ENCODE results near the gene DYTN. TPM values are rescaled to one million over a fixed set of nuclear protein-coding genes. Genes with fewer than 3 reads are reported as not detected.

Gene DYTN
- total RNA-seq, 1 donor from 2014 or later: not detected

DNA sequence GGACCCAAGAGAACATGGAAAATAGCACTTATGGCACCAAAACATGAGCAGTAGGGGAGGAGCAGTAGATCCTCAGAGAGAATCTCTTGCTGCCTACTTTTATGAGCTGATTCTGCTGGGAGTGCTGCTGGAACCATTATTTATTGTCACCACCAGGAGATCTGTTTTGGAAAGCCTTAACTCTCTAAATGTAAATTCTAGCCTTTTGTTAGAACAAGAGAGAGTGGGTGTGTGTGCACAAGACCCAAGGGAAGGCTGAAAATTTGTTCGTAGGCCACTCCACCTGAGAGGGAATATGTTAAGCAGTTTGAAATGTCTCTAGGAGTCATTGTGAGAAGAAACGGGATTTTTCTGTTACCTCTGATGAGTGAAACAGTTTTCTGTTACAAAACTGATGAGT is 92.1 kb downstream of the DYTN start:
- H3K9me3 Mint-ChIP-seq: no peaks in the 10 kb centered on the region
- intact Hi-C loops (cut with micrococcal nuclease): no loop called here
- H3K4me1 Mint-ChIP-seq (ENCODE audit: low read depth): no peaks in the 10 kb centered on the region
- H3K27ac Mint-ChIP-seq: no peak overlapping the region
- H3K36me3 Mint-ChIP-seq (ENCODE audit: low read depth): no peaks in the 10 kb centered on the region
- DNase-seq (ENCODE audit: low spot score): no peak
- H3K4me3 Mint-ChIP-seq (ENCODE audit: low read depth): no peak overlapping the region
- H3K27me3 Mint-ChIP-seq (ENCODE audit: low read depth): peaks cover 8% of the 10 kb centered on the region

DNA sequence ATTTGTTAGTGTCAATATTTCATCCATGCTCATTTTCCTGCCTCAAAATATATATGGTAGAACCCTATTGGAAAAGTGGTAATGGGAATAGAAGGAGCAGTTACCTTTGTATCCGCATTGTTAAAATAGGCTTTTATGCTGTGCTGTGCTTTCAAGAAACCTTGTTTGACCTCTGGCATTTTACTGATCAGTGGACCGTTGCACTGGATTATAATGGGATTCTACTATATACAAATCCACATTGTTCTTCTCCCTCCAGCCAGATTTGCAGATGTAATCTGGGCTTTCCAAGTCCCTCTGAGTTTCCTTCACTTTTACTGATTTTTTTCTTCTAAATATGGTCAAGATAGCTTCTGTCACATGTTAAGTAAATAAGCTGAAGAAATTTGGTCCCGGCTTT is 99.2 kb downstream of the DYTN start:
- intact Hi-C loops (cut with micrococcal nuclease): no loop called here
- H3K27me3 Mint-ChIP-seq (ENCODE audit: low read depth): peaks cover 5% of the 10 kb centered on the region

DNA sequence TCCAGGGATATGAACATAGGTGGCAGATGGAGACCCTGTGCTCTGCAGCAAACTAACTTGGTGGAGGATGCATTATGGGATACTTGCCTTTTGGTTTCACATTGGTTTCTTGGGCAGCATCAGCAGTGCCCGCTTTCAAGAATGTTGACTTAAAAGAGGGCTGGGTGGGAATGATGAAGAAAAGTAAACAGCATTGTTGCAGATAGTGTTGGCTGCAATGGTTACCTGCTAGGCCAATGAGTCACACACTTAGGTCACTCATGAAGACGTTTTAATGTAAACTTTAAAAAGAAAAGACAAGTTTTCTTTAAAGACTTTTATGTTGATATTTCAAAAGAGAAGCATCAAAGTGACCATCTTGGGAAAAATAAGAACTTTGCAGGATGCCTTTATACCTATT is 102.0 kb downstream of the DYTN start:
- Mint-ChIP-seq H3K27ac (no peak overlapping the region), H3K27me3 (ENCODE audit: low read depth) (peaks cover 3% of the 10 kb centered on the region), H3K4me1 (ENCODE audit: low read depth) (no peaks in the 10 kb centered on the region), H3K9me3 (no peaks in the 10 kb centered on the region), H3K36me3 (ENCODE audit: low read depth) (no peaks in the 10 kb centered on the region), H3K4me3 (ENCODE audit: low read depth) (no peak overlapping the region)
- intact Hi-C loops (cut with micrococcal nuclease): no loop called here
- DNase-seq (ENCODE audit: low spot score): no peak

More for the DNA sequence above, 99.2 kb downstream of the DYTN start:
- H3K27ac Mint-ChIP-seq: no peak overlapping the region
- no peaks in the 10 kb centered on the region for H3K4me1 Mint-ChIP-seq (ENCODE audit: low read depth)
- H3K9me3 Mint-ChIP-seq: no peaks in the 10 kb centered on the region
- H3K4me3 Mint-ChIP-seq (ENCODE audit: low read depth): no peak overlapping the region
- H3K36me3 Mint-ChIP-seq (ENCODE audit: low read depth): no peaks in the 10 kb centered on the region
- DNase-seq (ENCODE audit: low spot score): no peak

DNA sequence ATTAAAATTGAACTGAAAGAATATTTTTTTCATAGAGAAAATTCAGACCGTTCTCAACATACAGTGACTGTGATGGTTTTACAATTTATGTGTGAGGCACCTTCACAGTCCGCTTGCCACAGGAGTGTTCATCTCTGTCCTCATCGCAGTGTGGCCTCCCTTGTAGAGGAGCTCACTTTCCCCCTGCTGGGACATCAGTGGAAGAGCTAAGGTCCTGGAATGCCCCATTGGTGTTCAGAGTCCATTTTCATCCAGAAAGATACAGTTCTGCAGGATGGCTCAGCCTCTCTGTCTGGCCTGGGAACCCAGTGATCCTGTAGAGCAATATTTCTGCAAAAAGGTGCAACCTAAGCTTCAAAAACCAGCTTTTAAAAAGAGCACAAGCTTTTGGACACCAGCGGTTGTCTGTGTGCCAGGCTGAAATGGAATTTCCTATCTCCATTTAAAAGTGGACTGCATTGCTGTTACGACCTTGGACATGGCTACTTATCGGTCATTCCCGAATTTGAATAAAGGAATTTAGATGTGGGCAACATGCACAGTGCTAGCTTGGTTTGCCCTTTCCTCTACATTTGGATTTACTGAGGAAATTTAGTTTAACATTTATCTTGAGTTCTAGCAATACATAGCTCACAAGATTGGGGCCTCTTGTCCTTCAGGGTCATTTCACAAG is 102.6 kb downstream of the DYTN start:
- Mint-ChIP-seq H3K27me3 (ENCODE audit: low read depth) (peaks cover 3% of the 10 kb centered on the region), H3K4me3 (ENCODE audit: low read depth) (no peak overlapping the region), H3K27ac (no peak overlapping the region), H3K36me3 (ENCODE audit: low read depth) (no peaks in the 10 kb centered on the region), H3K9me3 (no peaks in the 10 kb centered on the region), H3K4me1 (ENCODE audit: low read depth) (no peaks in the 10 kb centered on the region)
- no peak for DNase-seq (ENCODE audit: low spot score)
- intact Hi-C loops (cut with micrococcal nuclease): no loop called here

DNA sequence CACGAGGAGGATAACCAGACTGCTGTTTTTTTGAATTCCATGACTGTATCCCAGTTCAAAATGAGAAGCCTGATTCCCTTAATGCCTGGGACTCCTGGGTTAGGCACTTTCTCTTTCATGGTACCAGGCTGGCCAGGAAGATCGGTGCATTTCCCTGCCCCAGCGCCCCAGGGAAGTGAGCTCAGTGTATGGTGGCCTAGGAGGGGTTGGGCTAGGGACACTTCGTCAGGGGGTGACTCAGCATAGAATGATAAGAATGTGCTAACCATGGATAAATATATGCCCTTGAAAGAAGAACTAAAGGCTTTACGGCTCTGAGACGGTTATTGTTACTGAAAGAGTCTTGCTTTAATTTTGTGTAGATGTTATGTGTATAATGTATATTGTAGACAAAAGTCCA is 103.4 kb downstream of the DYTN start:
- intact Hi-C loops (cut with micrococcal nuclease): no loop called here
- no peak for DNase-seq (ENCODE audit: low spot score)
- H3K4me1 Mint-ChIP-seq (ENCODE audit: low read depth): peaks cover 3% of the 10 kb centered on the region
- no peaks in the 10 kb centered on the region for H3K36me3 Mint-ChIP-seq (ENCODE audit: low read depth)
- H3K4me3 Mint-ChIP-seq (ENCODE audit: low read depth): no peak overlapping the region
- H3K27me3 Mint-ChIP-seq (ENCODE audit: low read depth): peaks cover 1% of the 10 kb centered on the region
- no peaks in the 10 kb centered on the region for H3K9me3 Mint-ChIP-seq
- H3K27ac Mint-ChIP-seq: no peak overlapping the region

DNA sequence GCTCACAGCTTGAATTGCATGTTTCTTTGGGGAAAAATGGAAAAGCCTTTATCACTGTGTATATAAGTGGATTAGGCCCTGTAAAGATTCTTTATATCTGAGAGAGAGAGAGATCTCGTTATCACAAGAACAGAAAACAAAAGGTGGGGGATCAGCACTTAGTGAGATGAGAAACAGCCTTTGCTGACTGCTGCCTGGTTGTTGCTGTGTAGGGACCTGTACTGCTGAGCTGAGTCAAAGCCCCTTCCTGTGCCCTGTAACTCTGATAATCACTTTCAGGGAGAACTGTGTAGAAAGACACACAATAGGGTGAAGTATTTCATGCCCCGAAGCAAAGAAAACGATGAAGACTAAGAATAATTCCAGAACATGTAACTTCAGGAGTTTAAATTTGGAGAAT is 106.5 kb downstream of the DYTN start:
- Mint-ChIP-seq H3K27me3 (ENCODE audit: low read depth) (peaks cover 3% of the 10 kb centered on the region), H3K4me3 (ENCODE audit: low read depth) (no peak overlapping the region), H3K36me3 (ENCODE audit: low read depth) (no peaks in the 10 kb centered on the region), H3K4me1 (ENCODE audit: low read depth) (peaks cover 6% of the 10 kb centered on the region), H3K9me3 (no peaks in the 10 kb centered on the region), H3K27ac (no peak overlapping the region)
- intact Hi-C loops (cut with micrococcal nuclease): no loop called here
- no peak for DNase-seq (ENCODE audit: low spot score)

DNA sequence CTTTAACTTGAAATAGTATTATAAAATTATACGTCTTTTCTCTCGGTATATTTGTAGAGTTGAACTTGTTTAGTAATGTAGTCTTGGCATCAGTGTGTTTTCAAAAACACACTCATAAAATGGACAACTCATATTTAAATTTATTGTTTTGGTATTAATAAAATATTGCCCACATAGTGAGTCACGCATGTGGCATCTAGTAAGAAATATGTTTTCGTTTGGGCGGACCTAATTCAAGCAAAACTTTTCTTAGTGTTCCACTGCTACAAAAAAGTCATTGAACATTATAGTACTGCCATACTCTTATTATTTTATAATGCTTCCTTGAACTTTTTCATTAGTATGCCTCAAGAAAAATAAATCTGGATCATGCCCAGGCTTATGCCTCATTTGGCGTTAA is 107.0 kb downstream of the DYTN start:
- Mint-ChIP-seq H3K27ac (no peak overlapping the region), H3K27me3 (ENCODE audit: low read depth) (peaks cover 4% of the 10 kb centered on the region), H3K4me3 (ENCODE audit: low read depth) (no peak overlapping the region), H3K9me3 (no peaks in the 10 kb centered on the region), H3K36me3 (ENCODE audit: low read depth) (no peaks in the 10 kb centered on the region), H3K4me1 (ENCODE audit: low read depth) (peaks cover 6% of the 10 kb centered on the region)
- DNase-seq (ENCODE audit: low spot score): no peak
- intact Hi-C loops (cut with micrococcal nuclease): no loop called here

DNA sequence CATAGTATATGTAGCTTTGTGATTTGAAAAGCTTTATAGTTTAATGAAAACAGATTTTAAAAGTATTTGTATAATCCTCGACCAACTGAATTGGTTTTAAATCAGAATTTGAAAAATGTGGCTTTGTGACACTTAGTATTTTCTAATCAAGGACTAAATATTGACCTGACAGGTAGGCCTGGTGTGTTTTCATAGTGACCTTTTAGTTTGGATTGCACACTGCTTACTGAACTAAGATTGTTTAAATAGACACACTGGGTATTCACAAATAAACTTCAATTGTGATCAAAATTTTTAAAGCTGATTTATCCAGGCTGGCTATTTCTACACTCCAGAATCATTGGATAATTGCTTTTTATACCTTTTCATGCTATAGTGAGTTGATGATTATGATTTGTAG is 107.7 kb downstream of the DYTN start:
- Mint-ChIP-seq H3K4me3 (ENCODE audit: low read depth) (no peak overlapping the region), H3K27ac (no peak overlapping the region), H3K4me1 (ENCODE audit: low read depth) (peaks cover 6% of the 10 kb centered on the region), H3K9me3 (no peaks in the 10 kb centered on the region), H3K36me3 (ENCODE audit: low read depth) (no peaks in the 10 kb centered on the region), H3K27me3 (ENCODE audit: low read depth) (peaks cover 7% of the 10 kb centered on the region)
- DNase-seq (ENCODE audit: low spot score): no peak
- intact Hi-C loops (cut with micrococcal nuclease): no loop called here

DNA sequence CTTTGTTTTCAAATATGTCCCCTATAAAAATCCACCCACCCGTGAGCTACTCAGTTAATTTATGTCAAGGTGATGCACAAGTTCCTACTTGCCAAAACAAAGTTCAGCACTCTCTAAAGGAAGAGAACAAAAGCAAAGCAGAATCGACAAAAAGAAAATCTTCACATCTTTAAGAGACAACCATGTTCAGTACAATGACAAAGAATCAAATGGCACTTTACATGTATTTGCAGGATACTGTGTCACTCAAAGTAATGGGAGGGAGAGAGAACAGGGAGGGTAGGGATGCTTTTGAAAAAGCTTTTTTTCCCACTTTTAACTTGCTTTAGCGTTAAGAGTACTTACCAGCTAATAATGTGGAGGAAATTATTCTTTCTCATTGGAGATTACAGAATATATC is 115.0 kb downstream of the DYTN start:
- H3K4me3 Mint-ChIP-seq (ENCODE audit: low read depth): no peak overlapping the region
- peaks cover 6% of the 10 kb centered on the region for H3K27me3 Mint-ChIP-seq (ENCODE audit: low read depth)
- no peaks in the 10 kb centered on the region for H3K4me1 Mint-ChIP-seq (ENCODE audit: low read depth)
- DNase-seq (ENCODE audit: low spot score): no peak
- intact Hi-C loops (cut with micrococcal nuclease): no loop called here
- H3K27ac Mint-ChIP-seq: no peak overlapping the region
- H3K9me3 Mint-ChIP-seq: no peaks in the 10 kb centered on the region
- no peaks in the 10 kb centered on the region for H3K36me3 Mint-ChIP-seq (ENCODE audit: low read depth)

Other genes starting within 250 kb of the DYTN start
- gene FAM237A, start 75.9 kb downstream of the DYTN start, total RNA-seq: not detected in 2 replicates
- 0.25 and 0.55 TPM in 2 replicates for gene MDH1B, start 46.9 kb upstream of the DYTN start, total RNA-seq
- gene FASTKD2, start 47.2 kb upstream of the DYTN start, total RNA-seq: 34.5 and 34.7 TPM in 2 replicates
- gene CPO, start 221.1 kb upstream of the DYTN start, total RNA-seq: not detected in 2 replicates